Transverse colon (tissue), 4 donors: ENCODE data around the gene AGXT. TPM values are rescaled to one million over a fixed set of nuclear protein-coding genes. Genes with fewer than 3 reads are reported as not detected.
A peak's percentile ranks its signal among the peaks of the same experiment; 100 is the strongest.

Experiments
- DNase-seq: peaks from one replicate; pipeline ENCODE4 v3.0.0-alpha.2; 2019
- H3K27ac ChIP-seq, 4 donors: fragments of 200-600 bp; sonication (generic); 2 replicates each; pipeline ENCODE4 v1.5.1; 2016 to 2018; ENCODE audit warnings: inconsistent platforms in 4 of 4
- H3K27me3 ChIP-seq: fragments of 200-600 bp; sonication (generic); 2 replicates; pipeline ENCODE4 v1.5.1; 2017; ENCODE audit warnings: inconsistent platforms
- H3K36me3 ChIP-seq, 4 donors: fragments of 200-600 bp; sonication (generic); 2 replicates each; pipeline ENCODE4 v1.5.1; 2017 to 2019; ENCODE audit warnings: inconsistent platforms in 4 of 4
- H3K4me1 ChIP-seq, 4 donors: fragments of 200-600 bp; sonication (generic); 2 replicates each; pipeline ENCODE4 v1.5.1; 2017 to 2020; ENCODE audit warnings: inconsistent platforms in 4 of 4
- H3K4me3 ChIP-seq, 4 donors: fragments of 200-600 bp; sonication (generic); 1 replicate in 1 of 4; 2 replicates in 3 of 4; pipeline versions ENCODE4 v1.5.1 to v1.6.1; 2017 to 2019; ENCODE audit warnings: inconsistent platforms in 4 of 4
- H3K9me3 ChIP-seq, 2 donors: fragments of 200-600 bp; sonication (generic); 2 replicates each; pipeline ENCODE4 v1.5.1; 2017 to 2019; ENCODE audit warnings: inconsistent platforms in 2 of 2
- CTCF ChIP-seq, 5 experiments: fragments of 200-600 bp in 3 of 5; fragments of 450-650 bp in 2 of 5; sonication (generic) in 3 of 5; IDR thresholded peaks; 1 replicate in 2 of 5; 2 replicates in 3 of 5; pipeline ENCODE4 v1.5.1; 2016 to 2017; ENCODE audit warnings: antibody characterized with exemption in 5 of 5, inconsistent platforms in 3 of 5, mild to moderate bottlenecking in 2 of 5, moderate library complexity in 1 of 5
- EP300 ChIP-seq: sonication (generic); formaldehyde crosslinking; IDR thresholded peaks from one replicate; pipeline ENCODE4 v1.6.1; 2017; ENCODE audit warnings: antibody characterized with exemption, low read depth
- POLR2A ChIP-seq: fragments of 450-650 bp; IDR thresholded peaks from one replicate; pipeline ENCODE4 v1.6.1; 2016; ENCODE audit warnings: antibody characterized with exemption, mild to moderate bottlenecking, moderate library complexity
- POLR2AphosphoS5 ChIP-seq, 3 donors: sonication (generic); formaldehyde crosslinking; IDR thresholded peaks; one replicate each; pipeline ENCODE4 v1.6.1; 2016; ENCODE audit warnings: antibody characterized with exemption in 3 of 3
- WGBS, 2 donors: methylation state at CpG; one replicate each; pipeline ENCODE4 v1.1.5; 2018; ENCODE audit warnings: low coverage in 1 of 2; 5-methylcytosine and 5-hydroxymethylcytosine counted together
- in situ Hi-C, 4 donors: fragments of 200-750 bp; cut with MboI; loops; one replicate each; pipeline versions ENCODE4 v1.15.0 to v1.15.1; 2017; ENCODE audit warnings: low sequenced_read_pairs in 3 of 4, low pct_ligation_motif_present in 1 of 4, low pct_unique_long_range_greater_than_20kb in 1 of 4
- intact Hi-C: fragments of 100-400 bp; cut with DNase I; formaldehyde crosslinking; loops from one replicate; pipeline ENCODE4 v1.15.1; 2023; ENCODE audit warnings: low total_unique reads
- total RNA-seq, 4 donors: library from RNA; depleted of rRNA; stranded (reverse); fragments of >200 nt; gene quantifications; one replicate each; pipeline ENCODE4 v1.1.0, GENCODE V29; 2016

Gene AGXT
- total RNA-seq, 4 donors from 2014 or later, result 0.32 to 2.2 (median 0.82) TPM; not detected in 1

GRCh38 chr2:240895656-240896388 is 27.2 kb downstream of the AGXT start, which contains the start of gene MAB21L4:
TSS of gene MAB21L4 (minus strand) at chr2:240896156. CDS start at chr2:240895997, 159 bp downstream.
- in situ Hi-C loops, result no loop called here
- DNase-seq, result no peak
- Histone ChIP-seq H3K4me3 (peak within 1 kb of the TSS in 1 of 4 donors; percentile 28), H3K27me3 (no peaks in the 10 kb centered on the region), H3K36me3 (no peaks in the 10 kb centered on the region), H3K27ac (no peak within 1 kb of the TSS), H3K9me3 (no peaks in the 10 kb centered on the region), H3K4me1 (peaks cover 0 to 20% (median 0%) of the 10 kb centered on the region in 4 donors)
- intact Hi-C loops, result no loop called here
- 83% methylated on average over 17 of the region's 24 CpGs; no CpG with 5 or more reads in 1 of the 2 donors for WGBS, 2 donors
- no peak for TF ChIP-seq POLR2A
- no peak for TF ChIP-seq POLR2AphosphoS5 (IDR thresholded peaks at IDR 0.05)
- no peak for TF ChIP-seq EP300
- TF ChIP-seq CTCF (IDR thresholded peaks at IDR 0.05), result no peak

GRCh38 chr2:240896394-240896793 is 27.8 kb downstream of the AGXT start:
- TF ChIP-seq EP300 (no peak), POLR2AphosphoS5 (IDR thresholded peaks at IDR 0.05) (no peak), POLR2A (no peak), CTCF (IDR thresholded peaks at IDR 0.05) (no peak)
- Histone ChIP-seq H3K27me3 (no peaks in the 10 kb centered on the region), H3K4me3 (peak overlapping the region in 1 of 4 donors; percentile 28), H3K36me3 (no peaks in the 10 kb centered on the region), H3K4me1 (peaks cover 0 to 20% (median 0%) of the 10 kb centered on the region in 4 donors), H3K27ac (no peak overlapping the region), H3K9me3 (no peaks in the 10 kb centered on the region)
- no peak for DNase-seq
- 52% methylated on average over 7 of the region's 7 CpGs; no CpG with 5 or more reads in 1 of the 2 donors for WGBS, 2 donors
- in situ Hi-C loops (no loop called here), intact Hi-C loops (no loop called here)

GRCh38 chr2:240896871-240897692 is 28.5 kb downstream of the AGXT start:
- peak; percentile 65 for DNase-seq
- peaks cover 0 to 20% (median 0%) of the 10 kb centered on the region in 4 donors for H3K4me1 ChIP-seq
- 56% methylated on average over 17 of the region's 23 CpGs; no CpG with 5 or more reads in 1 of the 2 donors for WGBS, 2 donors

More at GRCh38 chr2:240896871-240897692, 28.5 kb downstream of the AGXT start:
- Histone ChIP-seq H3K9me3 (no peaks in the 10 kb centered on the region), H3K36me3 (no peaks in the 10 kb centered on the region), H3K4me3 (peak overlapping the region in 1 of 4 donors; percentile 28), H3K27me3 (peaks cover 6% of the 10 kb centered on the region), H3K27ac (no peak overlapping the region)
- TF ChIP-seq POLR2A, result no peak
- TF ChIP-seq CTCF (IDR thresholded peaks at IDR 0.05), result no peak
- TF ChIP-seq EP300, result no peak
- no peak for TF ChIP-seq POLR2AphosphoS5 (IDR thresholded peaks at IDR 0.05)
- in situ Hi-C loops, result no loop called here
- intact Hi-C loops, result no loop called here
